CD8-positive, alpha-beta memory T cell (primary cell): ENCODE results near the gene UNKL. TPM values are rescaled to one million over a fixed set of nuclear protein-coding genes. Genes with fewer than 3 reads are reported as not detected.

Experiments used
- CTCF ChIA-PET: fragments of 350-600 bp; sonication (Branson Sonifier 250); formaldehyde crosslinking; loops from one replicate; lab custom pipeline; 2021; ENCODE audit warnings: antibody characterized with exemption; lab: Charles Lee
- POLR2A ChIA-PET: fragments of 350-600 bp; sonication (Branson Sonifier 250); formaldehyde crosslinking; loops from one replicate; lab custom pipeline; 2021; ENCODE audit warnings: antibody characterized with exemption; lab: Charles Lee
- DNase-seq, 5 donors: peaks; one replicate each; pipeline versions ENCODE4 v3.0.0 to v3.0.0-alpha.2; 2020 to 2022; ENCODE audit warnings: mixed read lengths in 1 of 5
- H3K27ac ChIP-seq: one replicate; pipeline ENCODE4 v1.7.0; 2013; ENCODE audit warnings: low read depth, mild to moderate bottlenecking, low read length, moderate library complexity
- H3K27me3 ChIP-seq: 2 replicates; pipeline ENCODE4 v1.7.0; 2013; ENCODE audit warnings: low read length, mild to moderate bottlenecking; ENCODE audit not compliant: insufficient read depth, poor library complexity, severe bottlenecking
- H3K36me3 ChIP-seq: 2 replicates; pipeline ENCODE4 v1.7.0; 2013; ENCODE audit warnings: mild to moderate bottlenecking, low read length, moderate library complexity; ENCODE audit not compliant: insufficient read depth
- H3K4me1 ChIP-seq: 2 replicates; pipeline ENCODE4 v1.7.0; 2013; ENCODE audit warnings: mild to moderate bottlenecking, low read length, moderate library complexity; ENCODE audit not compliant: insufficient read depth
- H3K4me3 ChIP-seq: 2 replicates; pipeline ENCODE4 v1.7.0; 2013; ENCODE audit warnings: mild to moderate bottlenecking, low read length
- H3K9me3 ChIP-seq: 2 replicates; pipeline ENCODE4 v1.7.0; 2013; ENCODE audit warnings: mild to moderate bottlenecking, low read length
- H3K27ac Mint-ChIP-seq, 8 donors: one replicate each; pipeline ENCODE4 v1.8.0; 2020 to 2021; ENCODE audit warnings: mixed read lengths in 8 of 8, mild to moderate bottlenecking in 6 of 8, inconsistent platforms in 3 of 8, moderate library complexity in 3 of 8
- H3K27me3 Mint-ChIP-seq, 2 donors: one replicate each; pipeline ENCODE4 v1.8.0; 2020 to 2021; ENCODE audit warnings: mixed read lengths in 2 of 2, mild to moderate bottlenecking in 1 of 2, moderate library complexity in 1 of 2
- H3K36me3 Mint-ChIP-seq, 3 donors: one replicate each; pipeline ENCODE4 v1.8.0; 2020 to 2021; ENCODE audit warnings: mixed read lengths in 3 of 3, inconsistent platforms in 1 of 3, mild to moderate bottlenecking in 1 of 3
- H3K4me1 Mint-ChIP-seq, 3 donors: one replicate each; pipeline ENCODE4 v1.8.0; 2020 to 2021; ENCODE audit warnings: mixed read lengths in 3 of 3, inconsistent platforms in 1 of 3, mild to moderate bottlenecking in 1 of 3
- H3K4me3 Mint-ChIP-seq, 7 donors: one replicate each; pipeline ENCODE4 v1.8.0; 2020 to 2021; ENCODE audit warnings: mixed read lengths in 7 of 7, mild to moderate bottlenecking in 6 of 7, moderate library complexity in 4 of 7, inconsistent platforms in 2 of 7
- H3K9me3 Mint-ChIP-seq, 5 donors: one replicate each; pipeline ENCODE4 v1.8.0; 2020 to 2022; ENCODE audit warnings: mixed read lengths in 5 of 5, mild to moderate bottlenecking in 3 of 5, moderate library complexity in 2 of 5, inconsistent platforms in 1 of 5
- polyA plus RNA-seq: library from polyadenylated mRNA; unstranded; fragments of 300-500 nt; fragmentation: Illumina TruSeq; gene quantifications from one replicate; pipeline ENCODE4 v1.2.3, GENCODE V29; 2021
- total RNA-seq, 2 experiments: library from RNA; stranded (reverse); gene quantifications; one replicate each; pipeline ENCODE4 v1.2.3, GENCODE V29; 2021

The UNKL gene
- total and polyA plus RNA-seq, 3 experiments from 2014 or later, result 8.1 to 38.0 (median 32.9) TPM

DNA sequence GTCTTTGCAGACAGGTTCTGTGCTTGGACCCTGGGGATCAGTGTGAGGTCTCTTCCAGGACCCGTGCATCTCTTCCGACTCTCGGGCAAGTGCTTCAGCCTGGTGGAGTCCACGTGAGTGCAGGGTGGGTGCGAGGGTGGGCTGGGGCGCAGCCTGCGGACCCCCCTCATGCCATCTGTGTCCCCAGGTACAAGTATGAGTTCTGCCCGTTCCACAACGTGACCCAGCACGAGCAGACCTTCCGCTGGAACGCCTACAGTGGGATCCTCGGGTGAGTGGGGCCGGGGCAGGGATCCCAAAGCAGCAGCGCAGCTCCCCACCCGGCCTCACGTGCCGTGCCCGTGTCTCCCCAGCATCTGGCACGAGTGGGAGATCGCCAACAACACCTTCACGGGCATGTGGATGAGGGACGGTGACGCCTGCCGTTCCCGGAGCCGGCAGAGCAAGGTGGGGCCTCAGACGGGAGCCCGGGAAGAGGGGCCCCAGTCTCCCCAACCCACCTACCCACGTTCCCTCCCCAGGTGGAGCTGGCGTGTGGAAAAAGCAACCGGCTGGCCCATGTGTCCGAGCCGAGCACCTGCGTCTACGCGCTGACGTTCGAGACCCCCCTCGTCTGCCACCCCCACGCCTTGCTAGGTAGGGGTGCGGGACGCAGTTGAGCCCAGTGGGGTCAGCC lies 52.7 kb downstream of the UNKL start:
- Mint-ChIP-seq H3K27me3 (no peaks in the 10 kb centered on the region), H3K4me3 (no peak overlapping the region), H3K9me3 (no peaks in the 10 kb centered on the region), H3K27ac (no peak overlapping the region), H3K4me1 (peaks cover 0 to 13% (median 5%) of the 10 kb centered on the region in 3 donors), H3K36me3 (peaks cover 0 to 68% (median 0%) of the 10 kb centered on the region in 3 donors)
- ChIA-PET POLR2A (no interaction called here), CTCF (interaction anchor here (0.9 to 2.4 kb wide), 3 partner anchors 8 to 69 kb away, joined by 3 to 11 read pairs (median 3); no protein-coding TSS in a partner anchor)
- no peaks in the 10 kb centered on the region for H3K4me1 ChIP-seq
- no peaks in the 10 kb centered on the region for H3K9me3 ChIP-seq
- no peak overlapping the region for H3K27ac ChIP-seq
- H3K36me3 ChIP-seq, result peaks cover 9% of the 10 kb centered on the region
- H3K27me3 ChIP-seq, result no peaks in the 10 kb centered on the region
- no peak for DNase-seq
- H3K4me3 ChIP-seq, result no peak overlapping the region

DNA sequence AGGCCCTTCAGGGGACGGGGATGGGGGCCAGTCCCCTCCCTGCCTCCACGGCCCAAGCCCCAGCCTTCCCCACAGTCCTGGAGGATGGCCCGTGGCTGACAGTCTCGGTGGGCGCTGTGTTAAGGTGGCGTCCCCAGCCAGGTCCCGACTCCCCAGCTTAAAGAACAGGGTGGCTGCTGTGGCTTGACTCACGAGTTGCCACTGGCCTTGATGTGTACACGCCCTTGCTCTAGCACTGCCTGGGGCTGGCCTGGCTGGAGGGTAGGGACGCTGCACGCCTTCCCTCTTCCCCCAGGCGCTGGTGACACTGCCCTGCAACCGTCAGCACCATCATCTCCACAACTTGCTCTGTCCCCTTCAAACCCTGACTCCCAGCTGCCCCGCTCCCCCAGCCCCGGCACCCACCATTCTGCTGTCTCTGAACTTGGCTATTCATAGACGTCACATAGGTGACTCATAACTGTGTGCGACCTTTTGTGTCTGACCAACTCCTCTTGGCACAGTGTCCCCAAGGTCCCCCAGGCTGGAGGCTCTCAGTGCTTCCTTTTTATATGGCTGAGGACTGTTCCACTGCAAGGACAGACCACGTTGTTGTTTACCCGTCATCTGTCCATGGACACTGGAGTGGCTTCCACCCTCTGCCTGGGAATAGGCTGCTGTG lies 56.5 kb downstream of the UNKL start:
- Histone ChIP-seq H3K4me3 (no peak overlapping the region), H3K27me3 (no peaks in the 10 kb centered on the region), H3K36me3 (peaks cover 6% of the 10 kb centered on the region), H3K9me3 (no peaks in the 10 kb centered on the region), H3K4me1 (peaks cover 5% of the 10 kb centered on the region), H3K27ac (no peak overlapping the region)
- no peaks in the 10 kb centered on the region for H3K9me3 Mint-ChIP-seq
- H3K36me3 Mint-ChIP-seq, result peaks cover 0 to 36% (median 0%) of the 10 kb centered on the region in 3 donors
- POLR2A ChIA-PET, result no interaction called here
- H3K27me3 Mint-ChIP-seq, result peaks cover 0 to 2% of the 10 kb centered on the region in 2 donors
- DNase-seq, result no peak
- peak overlapping the region in 2 of 7 donors; percentile 15 to 31 for H3K4me3 Mint-ChIP-seq
- H3K27ac Mint-ChIP-seq, result peak overlapping the region in 3 of 8 donors; percentile 21 to 87 (median 86)
- CTCF ChIA-PET, result no interaction called here
- peaks cover 14 to 35% (median 16%) of the 10 kb centered on the region in 3 donors for H3K4me1 Mint-ChIP-seq

DNA sequence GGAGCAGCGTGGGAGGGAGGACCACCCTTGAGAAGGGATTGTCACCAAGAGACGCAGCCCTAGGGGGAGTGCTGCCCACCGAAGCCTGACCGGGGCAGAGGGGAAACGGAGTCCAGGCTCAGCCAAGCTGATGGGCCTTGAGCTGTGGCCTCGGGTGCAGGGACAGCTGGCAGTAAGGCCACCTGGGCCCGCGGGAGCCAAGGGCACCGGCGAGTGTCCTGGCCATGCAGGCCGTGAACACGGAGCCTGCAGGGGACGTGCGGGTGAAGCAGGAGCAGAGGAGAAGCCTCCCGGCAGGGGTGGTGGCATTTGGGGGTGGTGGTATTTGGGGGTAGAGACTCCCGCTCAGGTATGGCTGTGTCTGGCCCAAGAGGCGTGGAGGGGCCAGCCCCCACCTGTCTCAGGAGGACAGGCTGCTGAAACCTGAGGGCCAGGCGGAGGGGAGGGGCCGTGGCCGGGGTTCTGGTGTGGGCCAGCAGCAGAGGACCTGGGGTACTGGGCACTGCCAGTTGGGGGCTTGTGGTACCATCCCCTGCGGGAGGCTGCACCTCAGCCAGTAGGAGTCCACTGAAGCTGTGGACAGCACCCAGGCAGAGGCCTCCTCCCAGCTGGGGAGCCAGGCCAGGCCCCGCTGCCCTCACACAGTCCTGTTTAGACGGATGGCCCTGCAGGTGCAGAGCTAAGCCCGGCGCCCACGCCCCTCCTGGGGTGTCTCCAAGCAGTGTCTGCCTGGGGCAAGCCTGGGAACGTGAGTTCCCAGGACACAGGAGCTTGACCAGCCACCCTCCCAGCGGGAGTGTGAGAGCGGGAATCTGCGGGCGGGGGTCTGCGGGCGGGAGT lies 58.2 kb downstream of the UNKL start:
- Mint-ChIP-seq H3K9me3 (no peaks in the 10 kb centered on the region), H3K27me3 (peaks cover 0 to 6% of the 10 kb centered on the region in 2 donors), H3K36me3 (peaks cover 0 to 27% (median 0%) of the 10 kb centered on the region in 3 donors), H3K27ac (no peak overlapping the region), H3K4me3 (no peak overlapping the region), H3K4me1 (peaks cover 22 to 45% (median 23%) of the 10 kb centered on the region in 3 donors)
- H3K27me3 ChIP-seq, result no peaks in the 10 kb centered on the region
- H3K9me3 ChIP-seq, result no peaks in the 10 kb centered on the region
- no peak overlapping the region for H3K27ac ChIP-seq
- peaks cover 15% of the 10 kb centered on the region for H3K4me1 ChIP-seq
- ChIA-PET CTCF (interaction anchor here (1.4 kb wide), 1 partner anchor 22 kb away, joined by 3 read pairs; no protein-coding TSS in a partner anchor), POLR2A (no interaction called here)
- no peaks in the 10 kb centered on the region for H3K36me3 ChIP-seq
- no peak for DNase-seq
- H3K4me3 ChIP-seq, result no peak overlapping the region

DNA sequence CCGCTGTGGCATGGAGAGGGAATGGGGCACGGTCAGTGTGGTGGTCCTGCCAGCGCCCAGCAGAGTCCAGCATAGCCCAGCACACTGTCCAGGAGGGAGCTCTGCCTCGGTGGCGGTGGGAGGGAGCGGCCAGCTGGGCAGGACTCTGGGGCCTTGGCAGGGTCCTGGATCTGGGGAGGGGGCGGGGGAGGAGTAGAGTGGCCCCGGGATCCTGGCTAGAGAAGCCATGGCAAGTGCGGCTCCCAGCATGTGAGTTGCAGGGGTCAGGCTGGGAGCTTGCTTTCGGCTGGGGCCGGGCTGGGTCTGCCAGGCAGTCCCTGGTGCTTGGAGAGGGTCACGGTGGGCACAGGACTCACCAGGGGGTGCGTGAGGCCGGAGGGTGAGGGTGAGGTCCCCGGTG lies 58.9 kb downstream of the UNKL start:
- CTCF ChIA-PET, result interaction anchor here (0.7 kb wide), 1 partner anchor 24 kb away, joined by 3 read pairs; no protein-coding TSS in a partner anchor

DNA sequence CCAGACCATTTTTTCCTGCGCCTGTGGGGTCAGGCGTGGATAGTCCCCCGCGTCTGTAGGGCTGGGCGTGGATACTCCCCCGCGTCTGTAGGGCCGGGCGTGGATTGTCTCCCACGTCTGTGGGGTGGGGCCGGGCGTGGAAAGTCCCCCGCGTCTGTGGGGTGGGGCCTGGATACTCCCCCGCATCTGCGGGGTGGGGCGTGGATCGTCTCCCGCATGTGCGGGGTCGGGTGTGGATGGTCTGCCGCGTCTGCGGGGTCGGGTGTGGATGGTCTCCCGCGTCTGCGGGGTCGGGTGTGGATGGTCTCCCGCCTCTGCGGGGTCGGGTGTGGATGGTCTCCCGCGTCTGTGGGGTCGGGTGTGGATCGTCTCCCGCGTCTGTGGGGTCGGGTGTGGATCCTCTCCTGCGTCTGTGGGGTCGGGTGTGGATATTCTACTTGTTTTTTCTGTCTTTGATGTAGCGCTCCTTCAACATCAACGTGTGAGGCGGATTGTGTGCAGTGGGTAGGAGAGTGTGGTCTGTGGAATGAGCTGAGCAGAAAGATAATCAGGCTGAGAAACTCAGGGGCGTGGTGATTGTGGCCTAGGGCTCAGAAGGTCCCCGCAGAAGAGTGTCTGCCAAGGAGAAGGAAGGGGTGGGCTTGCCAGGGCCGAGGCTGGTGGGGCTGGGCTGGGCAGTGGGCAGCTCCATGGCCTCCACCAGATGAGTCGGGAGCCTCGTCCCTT lies 59.5 kb downstream of the UNKL start:
- H3K27me3 Mint-ChIP-seq, result peaks cover 0 to 6% of the 10 kb centered on the region in 2 donors
- H3K4me1 Mint-ChIP-seq, result peaks cover 30 to 57% (median 30%) of the 10 kb centered on the region in 3 donors
- Histone ChIP-seq H3K4me1 (peaks cover 26% of the 10 kb centered on the region), H3K9me3 (no peaks in the 10 kb centered on the region), H3K4me3 (no peak overlapping the region), H3K27ac (no peak overlapping the region), H3K27me3 (no peaks in the 10 kb centered on the region), H3K36me3 (no peaks in the 10 kb centered on the region)
- ChIA-PET POLR2A (no interaction called here), CTCF (interaction anchor here (0.7 kb wide), 1 partner anchor 24 kb away, joined by 3 read pairs; no protein-coding TSS in a partner anchor)
- DNase-seq, result no peak
- peak overlapping the region in 5 of 7 donors; percentile 15 to 78 (median 48) for H3K4me3 Mint-ChIP-seq
- H3K27ac Mint-ChIP-seq, result peak overlapping the region in 3 of 8 donors; percentile 15 to 44 (median 39)
- no peaks in the 10 kb centered on the region for H3K9me3 Mint-ChIP-seq
- peaks cover 0 to 27% (median 0%) of the 10 kb centered on the region in 3 donors for H3K36me3 Mint-ChIP-seq

More for the DNA sequence above, 58.9 kb downstream of the UNKL start:
- Mint-ChIP-seq H3K4me1 (peaks cover 24 to 51% (median 25%) of the 10 kb centered on the region in 3 donors), H3K27me3 (peaks cover 0 to 6% of the 10 kb centered on the region in 2 donors), H3K4me3 (no peak overlapping the region), H3K27ac (peak overlapping the region in 1 of 8 donors; percentile 39), H3K9me3 (no peaks in the 10 kb centered on the region), H3K36me3 (peaks cover 0 to 26% (median 0%) of the 10 kb centered on the region in 3 donors)
- Histone ChIP-seq H3K9me3 (no peaks in the 10 kb centered on the region), H3K36me3 (no peaks in the 10 kb centered on the region), H3K4me1 (peaks cover 22% of the 10 kb centered on the region), H3K27ac (no peak overlapping the region), H3K4me3 (no peak overlapping the region), H3K27me3 (no peaks in the 10 kb centered on the region)
- no peak for DNase-seq
- POLR2A ChIA-PET, result no interaction called here

DNA sequence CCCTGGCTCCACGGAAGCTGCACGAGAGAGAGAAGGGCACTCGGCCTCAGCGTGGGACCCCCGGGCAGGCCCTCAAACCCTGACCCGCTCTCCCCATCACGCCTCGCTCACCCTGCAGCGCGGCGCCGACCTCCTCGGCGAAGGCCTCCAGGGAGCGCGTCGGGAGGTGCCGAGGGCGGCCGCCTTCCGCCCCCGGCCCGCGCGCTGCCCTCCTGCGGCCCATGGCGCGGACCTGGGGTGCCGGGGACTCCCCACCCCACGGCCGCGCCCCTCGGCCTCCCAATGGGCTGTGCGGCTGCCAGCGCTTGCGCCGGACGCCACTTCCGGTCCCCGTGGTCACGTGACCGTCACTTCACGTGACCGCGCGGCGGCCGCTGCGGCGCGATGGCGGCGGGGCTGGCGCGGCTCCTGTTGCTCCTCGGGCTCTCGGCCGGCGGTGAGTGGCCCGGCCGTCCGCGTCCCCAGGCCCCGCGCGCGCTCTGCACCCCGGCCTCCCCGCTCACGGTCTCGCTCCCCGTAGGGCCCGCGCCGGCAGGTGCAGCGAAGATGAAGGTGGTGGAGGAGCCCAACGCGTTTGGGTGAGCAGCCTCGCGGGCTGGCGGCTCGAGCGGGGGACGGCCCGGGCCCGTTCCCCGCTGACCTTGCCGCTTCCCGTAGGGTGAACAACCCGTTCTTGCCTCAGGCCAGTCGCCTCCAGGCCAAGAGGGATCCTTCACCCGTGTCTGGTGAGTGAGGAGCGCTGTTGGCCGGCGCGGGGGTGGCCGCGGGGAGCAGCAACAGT lies 62.7 kb downstream of the UNKL start, which contains the start of the genes GNPTG and TSR3:
Gene GNPTG, plus strand, starts transcription at position 350 of the 781 bp plus-strand sequence. Its CDS starts 35 bp downstream, at position 385.
Gene TSR3, minus strand, starts transcription at position 297 of the 781 bp plus-strand sequence. Its CDS starts 74 bp downstream, at position 223.
- Histone ChIP-seq H3K36me3 (no peaks in the 10 kb centered on the region), H3K27ac (peak within 1 kb of the TSS; percentile 75), H3K27me3 (no peaks in the 10 kb centered on the region), H3K9me3 (no peaks in the 10 kb centered on the region), H3K4me3 (peak within 1 kb of the TSS; percentile 78), H3K4me1 (peaks cover 26% of the 10 kb centered on the region)
- Mint-ChIP-seq H3K36me3 (peaks cover 0 to 36% (median 0%) of the 10 kb centered on the region in 3 donors), H3K9me3 (no peaks in the 10 kb centered on the region), H3K4me1 (peaks cover 28 to 56% (median 31%) of the 10 kb centered on the region in 3 donors), H3K27ac (peak within 1 kb of the TSS; percentile 40 to 97 (median 80)), H3K27me3 (peaks cover 0 to 6% of the 10 kb centered on the region in 2 donors), H3K4me3 (peak within 1 kb of the TSS; percentile 83 to 96 (median 86))
- peak; percentile 77 to 91 (median 86) for DNase-seq
- CTCF ChIA-PET, result no interaction called here
- POLR2A ChIA-PET, result interaction anchor here (1.1 kb wide), 1 partner anchor 19 kb away, joined by 3 read pairs; the partner anchor contains the start of gene BAIAP3
